C4-2B (cell line): ENCODE measurements around the gene WDR4.
"Not testable (repeated sequence)": the region's sequence is repeated elsewhere in the genome, so short reads cannot be mapped to it uniquely, and the experiment has no call there.

ENCODE experiments used
- H3K27ac ChIP-seq: fragments of 450-650 bp; 2 replicates; pipeline ENCODE4 v1.5.1; 2017
- CTCF ChIP-seq: fragments of 450-650 bp; conservative IDR thresholded peaks from 2 replicates; pipeline ENCODE4 v1.5.1; 2017; ENCODE audit warnings: mild to moderate bottlenecking
- ZFX ChIP-seq: fragments of 450-650 bp; IDR thresholded peaks from 2 replicates; pipeline ENCODE4 v1.6.1; 2017

WDR4 gene

DNA sequence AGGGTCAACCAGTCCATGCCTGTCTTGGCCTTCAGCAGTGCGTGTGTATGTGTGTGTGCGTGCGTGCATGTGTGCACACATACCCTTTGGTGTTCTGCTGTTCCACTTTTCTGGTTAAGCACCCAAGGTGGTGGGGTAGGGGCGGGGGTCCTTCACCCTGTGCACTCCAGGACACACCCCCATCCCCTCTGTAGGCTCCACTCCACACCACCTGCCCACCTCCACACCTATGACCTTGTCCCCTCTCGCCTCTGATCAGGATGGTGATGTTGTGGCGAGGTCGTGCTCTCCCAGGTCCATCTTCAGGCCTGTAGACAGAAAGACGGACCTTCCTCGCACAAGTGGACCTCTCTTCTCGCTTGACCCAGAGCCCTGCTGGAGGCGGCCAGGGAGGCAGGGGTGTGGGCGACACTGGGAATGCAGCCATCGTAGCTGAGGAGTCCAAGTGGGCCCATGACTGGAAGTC is 44.6 kb downstream of the WDR4 start:
- no peak overlapping the region for H3K27ac ChIP-seq
- TF ChIP-seq CTCF (no peak), ZFX (no peak)

DNA sequence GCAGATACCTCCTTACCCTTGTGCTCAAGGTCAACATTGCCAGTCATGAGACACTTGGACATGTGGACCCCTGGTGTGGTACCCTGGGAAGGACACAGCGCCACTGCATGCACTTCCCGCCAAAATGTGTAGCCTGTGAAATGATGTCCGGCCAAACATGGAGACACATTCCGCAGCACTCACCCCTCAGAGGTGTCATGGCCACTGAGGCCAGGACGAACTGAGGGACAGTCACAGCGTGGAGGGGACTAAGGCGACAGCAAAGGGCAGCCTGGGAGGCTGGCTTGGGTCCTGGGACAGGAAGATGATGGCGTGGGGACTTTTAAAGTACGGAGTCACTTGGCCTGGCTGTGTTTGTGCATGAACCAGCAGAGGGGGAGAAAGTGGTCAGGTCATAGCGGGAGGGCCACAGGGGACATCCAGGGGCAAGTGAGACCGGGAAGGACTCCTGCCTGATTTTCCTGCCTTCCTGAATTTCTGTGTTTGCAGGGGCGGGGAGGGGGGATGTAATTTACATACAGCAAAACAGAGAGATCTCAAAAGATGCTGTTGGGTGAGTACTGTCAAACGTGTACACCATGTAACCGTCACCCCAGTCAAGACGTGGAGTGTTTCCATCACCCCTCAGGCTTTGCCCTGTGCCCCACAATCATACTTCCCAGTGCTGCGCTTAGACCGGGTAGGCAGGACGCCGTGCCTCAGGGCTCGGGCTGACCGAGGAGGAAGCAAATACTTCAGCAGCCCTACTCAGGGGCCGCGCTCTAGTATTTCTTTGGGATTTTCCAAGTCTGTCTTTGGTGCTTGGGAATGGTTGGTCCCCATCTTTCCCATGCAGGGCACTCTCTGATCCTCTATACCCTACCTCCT is 45.2 kb downstream of the WDR4 start:
- H3K27ac ChIP-seq: no peak overlapping the region
- TF ChIP-seq CTCF: no peak
- TF ChIP-seq ZFX: no peak

GRCh38 chr21:42833439-42833815 is 45.9 kb downstream of the WDR4 start:
- H3K27ac ChIP-seq: no peak overlapping the region
- TF ChIP-seq CTCF: no peak; the same call in 1 of the 2 replicates
- TF ChIP-seq ZFX: no peak

GRCh38 chr21:42832321-42832630 is 47.1 kb downstream of the WDR4 start:
- not testable (repeated sequence) for H3K27ac ChIP-seq

- TF ChIP-seq ZFX (no peak), CTCF (peak; percentile 21)
- no peak overlapping the region for H3K27ac ChIP-seq
Measured at GRCh38 chr21:42830456-42831455, 48.6 kb downstream of the WDR4 start.

DNA sequence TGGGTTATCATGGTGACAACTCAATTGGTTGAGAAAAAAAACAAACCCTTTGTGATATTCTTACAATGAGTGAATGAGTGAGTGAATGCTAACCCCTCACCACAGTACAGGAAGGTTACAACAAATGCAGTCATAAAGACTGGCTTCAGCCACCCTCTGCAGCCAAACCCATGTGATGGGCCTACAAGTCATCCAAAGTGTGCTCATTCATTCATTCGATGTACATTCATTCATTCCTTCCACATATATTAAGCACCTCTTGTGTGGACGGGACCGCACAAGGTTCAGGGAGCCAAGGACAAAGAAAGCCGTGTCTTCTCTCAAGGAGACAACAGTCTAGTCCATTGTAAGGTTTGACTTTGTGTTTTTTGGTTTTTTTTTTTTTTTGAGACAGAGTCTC is 49.4 kb downstream of the WDR4 start:
- H3K27ac ChIP-seq: no peak overlapping the region
- TF ChIP-seq ZFX: no peak
- no peak for TF ChIP-seq CTCF

- TF ChIP-seq ZFX: no peak
- no peak for TF ChIP-seq CTCF
- no peak overlapping the region for H3K27ac ChIP-seq
Measured at GRCh38 chr21:42829417-42829816, 49.9 kb downstream of the WDR4 start.
